ENCODE results near the gene CALD1.

DNA sequence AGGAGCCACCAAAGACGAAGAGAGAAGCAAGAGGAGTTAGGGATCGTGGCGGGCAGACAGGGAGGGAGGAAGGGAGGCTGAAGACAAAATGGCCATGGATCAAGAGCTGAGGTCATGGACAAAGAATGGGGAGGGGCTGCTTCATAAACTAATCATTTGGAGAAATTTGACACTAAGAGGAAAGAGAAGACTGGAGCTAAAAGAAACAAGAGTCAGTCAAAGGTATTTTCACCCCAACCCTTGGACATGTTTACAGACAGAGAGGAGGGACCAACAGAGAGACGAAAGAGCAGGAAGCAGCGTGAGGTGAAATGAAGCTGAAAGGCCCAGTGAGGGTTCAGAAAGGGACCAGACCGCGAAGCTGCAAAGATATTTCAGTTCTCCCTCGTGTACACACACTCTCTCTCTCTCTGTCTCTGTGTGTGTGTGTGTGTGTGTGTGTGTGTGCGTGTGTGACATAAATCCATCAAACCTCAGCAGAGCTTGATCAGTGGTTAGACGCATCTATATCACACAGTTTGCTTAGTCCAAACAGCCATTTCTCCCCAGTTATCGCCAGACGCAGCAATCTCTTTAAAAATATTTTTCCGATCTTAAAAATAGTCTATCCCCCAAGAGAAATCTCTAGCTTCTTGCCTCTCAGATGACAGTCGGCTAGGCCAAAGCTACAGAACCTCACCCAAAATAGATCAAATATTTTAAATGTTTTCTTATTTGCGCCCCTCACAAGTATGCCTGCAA lies 12.5 kb upstream of the CALD1 start:
- TF ChIP-seq, protein P1, sequence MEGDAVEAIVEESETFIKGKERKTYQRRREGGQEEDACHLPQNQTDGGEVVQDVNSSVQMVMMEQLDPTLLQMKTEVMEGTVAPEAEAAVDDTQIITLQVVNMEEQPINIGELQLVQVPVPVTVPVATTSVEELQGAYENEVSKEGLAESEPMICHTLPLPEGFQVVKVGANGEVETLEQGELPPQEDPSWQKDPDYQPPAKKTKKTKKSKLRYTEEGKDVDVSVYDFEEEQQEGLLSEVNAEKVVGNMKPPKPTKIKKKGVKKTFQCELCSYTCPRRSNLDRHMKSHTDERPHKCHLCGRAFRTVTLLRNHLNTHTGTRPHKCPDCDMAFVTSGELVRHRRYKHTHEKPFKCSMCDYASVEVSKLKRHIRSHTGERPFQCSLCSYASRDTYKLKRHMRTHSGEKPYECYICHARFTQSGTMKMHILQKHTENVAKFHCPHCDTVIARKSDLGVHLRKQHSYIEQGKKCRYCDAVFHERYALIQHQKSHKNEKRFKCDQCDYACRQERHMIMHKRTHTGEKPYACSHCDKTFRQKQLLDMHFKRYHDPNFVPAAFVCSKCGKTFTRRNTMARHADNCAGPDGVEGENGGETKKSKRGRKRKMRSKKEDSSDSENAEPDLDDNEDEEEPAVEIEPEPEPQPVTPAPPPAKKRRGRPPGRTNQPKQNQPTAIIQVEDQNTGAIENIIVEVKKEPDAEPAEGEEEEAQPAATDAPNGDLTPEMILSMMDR (IDR thresholded peaks at IDR 0.05; ENCODE audit: insufficient read depth, low read length, poor library complexity, severe bottlenecking): no peak
- TF ChIP-seq EZH2phosphoT487 (conservative IDR thresholded peaks at IDR 0.05; ENCODE audit: low read length): no peak

Measured in SU-DHL-6 (cell line).